Measurements from ENCODE around the gene YEATS4. TPM values are rescaled to one million over a fixed set of nuclear protein-coding genes. Genes with fewer than 3 reads are reported as not detected.
A peak's percentile ranks its signal among the peaks of the same experiment; 100 is the strongest.

The YEATS4 gene
- total RNA-seq, 4 donors from 2014 or later: 7.8 to 29.0 (median 14.3) TPM

- no peak overlapping the region for H3K4me3 ChIP-seq
- TF ChIP-seq POLR2A (IDR thresholded peaks at IDR 0.05) (no peak), CTCF (IDR thresholded peaks at IDR 0.05) (no peak)
- DNase-seq: no peak
Observed at GRCh38 chr12:69410571-69410970, 51.0 kb downstream of the YEATS4 start.

GRCh38 chr12:69412655-69413054, 53.1 kb downstream of the YEATS4 start:
- Histone ChIP-seq H3K9me3 (no peaks in the 10 kb centered on the region), H3K36me3 (no peaks in the 10 kb centered on the region), H3K4me3 (no peak overlapping the region), H3K27ac (no peak overlapping the region), H3K27me3 (no peaks in the 10 kb centered on the region), H3K4me1 (no peaks in the 10 kb centered on the region)
- DNase-seq: no peak
- TF ChIP-seq POLR2A (IDR thresholded peaks at IDR 0.05) (no peak), CTCF (IDR thresholded peaks at IDR 0.05) (no peak)

More at GRCh38 chr12:69410571-69410970, 51.0 kb downstream of the YEATS4 start:
- H3K9me3 ChIP-seq: no peaks in the 10 kb centered on the region
- H3K27ac ChIP-seq: no peak overlapping the region
- H3K36me3 ChIP-seq: no peaks in the 10 kb centered on the region
- no peaks in the 10 kb centered on the region for H3K4me1 ChIP-seq
- H3K27me3 ChIP-seq: no peaks in the 10 kb centered on the region

GRCh38 chr12:69415471-69416275, 56.1 kb downstream of the YEATS4 start:
- DNase-seq: peak in 1 of 3 donors; percentile 62
- Histone ChIP-seq H3K4me1 (no peaks in the 10 kb centered on the region), H3K27ac (no peak overlapping the region), H3K27me3 (no peaks in the 10 kb centered on the region), H3K9me3 (no peaks in the 10 kb centered on the region), H3K36me3 (no peaks in the 10 kb centered on the region), H3K4me3 (no peak overlapping the region)
- no peak for TF ChIP-seq POLR2A (IDR thresholded peaks at IDR 0.05)
- peak in 5 of 6 experiments; percentile 30 to 77 (median 68) for TF ChIP-seq CTCF (IDR thresholded peaks at IDR 0.05)

- Histone ChIP-seq H3K27ac (no peak overlapping the region), H3K4me1 (no peaks in the 10 kb centered on the region), H3K27me3 (no peaks in the 10 kb centered on the region), H3K4me3 (no peak overlapping the region), H3K36me3 (no peaks in the 10 kb centered on the region), H3K9me3 (no peaks in the 10 kb centered on the region)
- TF ChIP-seq POLR2A (IDR thresholded peaks at IDR 0.05) (no peak), CTCF (IDR thresholded peaks at IDR 0.05) (no peak)
- no peak for DNase-seq
Observed at GRCh38 chr12:69417231-69417630, 57.7 kb downstream of the YEATS4 start.

- H3K27me3 ChIP-seq: no peaks in the 10 kb centered on the region
- TF ChIP-seq POLR2A (IDR thresholded peaks at IDR 0.05) (no peak), CTCF (IDR thresholded peaks at IDR 0.05) (no peak)
- no peak overlapping the region for H3K27ac ChIP-seq
Observed at GRCh38 chr12:69417741-69418167, 58.2 kb downstream of the YEATS4 start.

More at GRCh38 chr12:69417741-69418167, 58.2 kb downstream of the YEATS4 start:
- H3K36me3 ChIP-seq: no peaks in the 10 kb centered on the region
- no peaks in the 10 kb centered on the region for H3K4me1 ChIP-seq
- H3K9me3 ChIP-seq: no peaks in the 10 kb centered on the region
- DNase-seq: no peak
- H3K4me3 ChIP-seq: no peak overlapping the region
